ENCODE measurements around the gene PPL. TPM values are rescaled to one million over a fixed set of nuclear protein-coding genes. Genes with fewer than 3 reads are reported as not detected.

PPL gene
- total and polyA plus RNA-seq, 8 donors, result 10.4 to 27.2 (median 14.6) TPM

- Histone ChIP-seq H3K9me3 (no peaks in the 10 kb centered on the region), H3K4me1 (no peaks in the 10 kb centered on the region), H3K36me3 (peaks cover 0 to 46% (median 0%) of the 10 kb centered on the region in 3 donors), H3K27me3 (no peaks in the 10 kb centered on the region), H3K4me3 (no peak overlapping the region), H3K27ac (no peak overlapping the region)
- peak in 1 of 6 donors; percentile 33 for DNase-seq
- 93 to 96% methylated on average over 16 of the region's 16 CpGs for WGBS, 2 donors
- intact Hi-C loops (cut with DNase I), result no loop called here
- no peak for TF ChIP-seq CTCF (IDR thresholded peaks at IDR 0.05)
- ATAC-seq, result no peak
- no peak for FAIRE-seq
These were observed 46.3 kb downstream of the PPL start for GRCh38 chr16:4890686-4891085.

DNA sequence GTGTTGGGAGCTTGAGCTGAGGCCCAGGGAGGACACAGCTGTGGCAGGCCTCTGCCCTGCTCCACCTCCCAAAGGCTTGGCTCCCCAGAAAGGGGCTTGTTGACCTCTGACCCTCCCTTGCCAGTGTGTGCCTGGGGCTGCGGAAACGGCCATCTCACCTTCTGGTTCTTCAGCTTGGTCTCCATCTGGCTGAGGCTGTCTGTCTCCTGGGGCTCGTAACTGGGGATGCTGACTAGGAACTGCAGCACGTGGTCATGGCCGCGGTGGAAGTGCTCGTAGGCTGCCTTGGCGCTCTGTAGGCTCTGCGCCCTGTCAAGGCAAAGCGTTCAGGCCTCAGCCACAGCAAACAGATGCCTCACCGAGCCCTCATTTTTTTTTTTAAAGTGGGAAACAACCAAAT lies 46.9 kb downstream of the PPL start:
- H3K36me3 ChIP-seq, result peaks cover 0 to 52% (median 0%) of the 10 kb centered on the region in 3 donors
- DNase-seq, result peak in 1 of 6 donors; percentile 46
- H3K4me3 ChIP-seq, result no peak overlapping the region
- H3K9me3 ChIP-seq, result no peaks in the 10 kb centered on the region
- no peak for ATAC-seq
- 85 to 90% methylated on average over 11 of the region's 11 CpGs for WGBS, 2 donors
- FAIRE-seq, result no peak
- H3K27ac ChIP-seq, result no peak overlapping the region
- H3K4me1 ChIP-seq, result no peaks in the 10 kb centered on the region
- TF ChIP-seq CTCF (IDR thresholded peaks at IDR 0.05), result no peak
- intact Hi-C loops (cut with DNase I), result no loop called here
- H3K27me3 ChIP-seq, result no peaks in the 10 kb centered on the region

DNA sequence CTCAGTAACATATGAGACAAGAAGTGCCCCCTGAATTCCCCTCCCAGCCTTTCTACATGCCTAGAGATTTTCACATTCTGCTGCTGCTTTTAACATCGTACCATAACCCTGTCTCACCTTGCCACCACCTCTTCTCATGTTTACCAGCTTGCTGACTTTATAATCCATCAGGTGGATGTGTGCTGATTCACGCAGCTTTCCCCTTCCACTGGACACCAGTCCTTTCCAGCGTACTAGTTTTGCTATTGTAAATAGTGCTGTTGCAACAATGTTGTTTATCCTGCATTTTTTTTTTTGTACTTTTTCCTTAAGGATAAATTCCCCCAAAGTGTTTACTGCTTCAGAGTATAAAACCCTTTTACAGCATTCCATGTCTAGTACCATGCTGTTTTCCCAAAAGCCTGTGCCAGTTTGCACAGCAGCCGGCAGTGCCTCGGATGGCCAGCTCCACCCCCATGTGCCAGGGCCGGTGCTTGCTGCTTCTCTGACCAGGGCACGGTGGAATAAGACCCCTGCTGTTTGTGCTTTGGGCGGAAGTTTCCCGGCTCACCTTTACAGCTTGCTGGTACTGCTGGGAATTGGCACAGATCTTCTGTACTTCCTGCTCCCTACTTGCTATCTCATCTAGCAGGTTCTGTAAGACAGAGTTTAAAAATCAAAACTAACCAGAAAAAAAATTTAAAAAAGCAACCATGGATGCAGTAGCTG lies 48.4 kb downstream of the PPL start:
- no peak for FAIRE-seq
- WGBS, 2 donors, result 83 to 87% methylated on average over 9 of the region's 9 CpGs
- no peaks in the 10 kb centered on the region for H3K4me1 ChIP-seq
- peak in 1 of 6 donors; percentile 32 for DNase-seq
- H3K9me3 ChIP-seq, result no peaks in the 10 kb centered on the region
- H3K36me3 ChIP-seq, result peaks cover 3 to 60% (median 11%) of the 10 kb centered on the region in 3 donors
- no peaks in the 10 kb centered on the region for H3K27me3 ChIP-seq
- no peak for ATAC-seq
- no peak overlapping the region for H3K27ac ChIP-seq
- no peak for TF ChIP-seq CTCF (IDR thresholded peaks at IDR 0.05)
- intact Hi-C loops (cut with DNase I), result no loop called here
- H3K4me3 ChIP-seq, result no peak overlapping the region

GRCh38 chr16:4886151-4886550 lies 50.8 kb downstream of the PPL start:
- peak in 1 of 6 donors; percentile 2 for DNase-seq
- Histone ChIP-seq H3K4me3 (no peak overlapping the region), H3K9me3 (no peaks in the 10 kb centered on the region), H3K27me3 (no peaks in the 10 kb centered on the region), H3K27ac (no peak overlapping the region), H3K4me1 (peaks cover 0 to 9% (median 0%) of the 10 kb centered on the region in 3 donors), H3K36me3 (peaks cover 3 to 64% (median 18%) of the 10 kb centered on the region in 3 donors)
- ATAC-seq, result no peak
- no peak for TF ChIP-seq CTCF (IDR thresholded peaks at IDR 0.05)
- FAIRE-seq, result no peak
- intact Hi-C loops (cut with DNase I), result no loop called here
- WGBS, 2 donors, result 93 to 98% methylated on average over 5 of the region's 5 CpGs
